ENCODE results near the gene OGFOD3. TPM values are rescaled to one million over a fixed set of nuclear protein-coding genes. Genes with fewer than 3 reads are reported as not detected.

Gene OGFOD3
- total RNA-seq, 1 experiment from 2014 or later = 25.0 TPM

DNA sequence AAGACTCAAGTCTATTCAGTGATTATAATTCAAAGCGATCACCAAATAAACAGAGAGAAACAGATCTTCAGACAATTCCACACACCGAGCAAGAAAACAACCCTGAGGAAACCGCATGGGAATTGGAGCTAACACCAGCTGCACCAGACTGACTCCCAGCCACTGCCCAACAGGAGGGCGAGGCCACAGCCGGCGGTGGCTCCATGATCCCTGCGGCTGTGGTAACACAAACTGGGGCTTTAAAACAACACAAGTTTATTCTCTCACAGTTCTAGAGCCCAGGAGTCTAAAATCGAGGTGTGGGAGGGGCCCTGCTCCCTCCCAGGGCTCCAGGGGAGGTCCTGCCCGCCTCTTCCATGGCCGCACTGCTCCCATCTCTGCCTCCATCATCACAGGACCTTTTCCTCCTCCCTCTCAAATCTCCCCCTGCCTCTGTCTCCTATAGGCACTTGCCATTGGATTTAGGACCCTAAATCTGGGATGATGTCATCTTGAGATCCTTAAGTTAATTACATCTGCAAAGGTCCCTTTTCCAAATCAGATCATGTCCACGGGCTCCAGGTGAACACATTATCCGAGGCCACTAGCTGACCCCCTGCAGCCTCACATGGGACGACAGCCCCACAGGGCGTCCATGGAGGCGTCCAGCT lies 10.0 kb downstream of the OGFOD3 start:
- no TSS peak for BruUV-seq (replicated peaks)
- intact Hi-C loops (cut with micrococcal nuclease; ENCODE audit: unreplicated experiment) = no loop called here
- DNase-seq (ENCODE audit: low spot score) = no peak
- peaks cover 3% of the 10 kb centered on the region for H3K36me3 ChIP-seq (ENCODE audit: insufficient read depth, low read length, poor library complexity, severe bottlenecking)
- no peak overlapping the region for H3K4me3 ChIP-seq (ENCODE audit: low read depth, low read length, poor library complexity, severe bottlenecking)
- H3K27ac ChIP-seq (ENCODE audit: low read depth, low read length, poor library complexity, severe bottlenecking) = no peak overlapping the region
- no peaks in the 10 kb centered on the region for H3K9me3 ChIP-seq (ENCODE audit: low read depth, low read length, poor library complexity, severe bottlenecking)
- TF ChIP-seq CTCF (conservative IDR thresholded peaks at IDR 0.05; ENCODE audit: low read depth, low read length) = no peak
- no peak for TF ChIP-seq EZH2 (IDR thresholded peaks at IDR 0.05; ENCODE audit: borderline replicate concordance, low read depth, low read length, poor library complexity, severe bottlenecking)
- POLR2A ChIA-PET (ENCODE audit: low non-redundant PET) = no interaction called here
- H3K4me1 ChIP-seq (ENCODE audit: insufficient read depth, low read length, poor library complexity, severe bottlenecking) = no peaks in the 10 kb centered on the region
- CTCF ChIA-PET = no interaction called here
- H3K27me3 ChIP-seq (replicated peaks; ENCODE audit: insufficient read depth, low read depth, low read length, poor library complexity) = no peaks in the 10 kb centered on the region

DNA sequence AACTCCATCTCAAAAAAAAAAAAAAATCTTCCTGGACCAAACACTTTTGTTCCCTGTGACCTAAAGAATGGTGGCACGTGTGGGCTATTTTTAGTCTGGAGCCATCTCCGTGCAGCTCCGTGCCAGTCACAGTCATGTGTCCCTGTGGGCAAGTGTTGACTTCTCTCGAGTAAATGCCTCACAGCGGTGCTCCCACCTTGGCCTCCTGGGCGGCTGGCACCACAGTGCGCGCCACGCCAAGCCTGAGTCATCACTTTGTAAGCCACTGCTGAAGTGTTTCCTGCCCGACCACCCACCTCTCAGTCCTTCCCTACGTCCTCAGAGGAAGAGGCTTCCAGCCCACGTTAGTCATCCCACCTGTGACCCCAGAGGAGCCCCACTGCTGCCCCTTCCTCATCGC lies 11.1 kb downstream of the OGFOD3 start:
- peaks cover 3% of the 10 kb centered on the region for H3K36me3 ChIP-seq (ENCODE audit: insufficient read depth, low read length, poor library complexity, severe bottlenecking)
- H3K4me3 ChIP-seq (ENCODE audit: low read depth, low read length, poor library complexity, severe bottlenecking) = no peak overlapping the region
- TF ChIP-seq CTCF (conservative IDR thresholded peaks at IDR 0.05; ENCODE audit: low read depth, low read length) (no peak), EZH2 (IDR thresholded peaks at IDR 0.05; ENCODE audit: borderline replicate concordance, low read depth, low read length, poor library complexity, severe bottlenecking) (no peak)
- DNase-seq (ENCODE audit: low spot score) = no peak
- no peak overlapping the region for H3K27ac ChIP-seq (ENCODE audit: low read depth, low read length, poor library complexity, severe bottlenecking)
- intact Hi-C loops (cut with micrococcal nuclease; ENCODE audit: unreplicated experiment) = no loop called here
- ChIA-PET CTCF (no interaction called here), POLR2A (ENCODE audit: low non-redundant PET) (no interaction called here)
- BruUV-seq (replicated peaks) = no TSS peak
- no peaks in the 10 kb centered on the region for H3K4me1 ChIP-seq (ENCODE audit: insufficient read depth, low read length, poor library complexity, severe bottlenecking)
- H3K27me3 ChIP-seq (replicated peaks; ENCODE audit: insufficient read depth, low read depth, low read length, poor library complexity) = no peaks in the 10 kb centered on the region
- H3K9me3 ChIP-seq (ENCODE audit: low read depth, low read length, poor library complexity, severe bottlenecking) = no peaks in the 10 kb centered on the region

GRCh38 chr17:82406131-82406671 lies 12.2 kb downstream of the OGFOD3 start:
- no TSS peak for BruUV-seq (replicated peaks)
- CTCF ChIA-PET = no interaction called here
- no peak for DNase-seq (ENCODE audit: low spot score)
- no peaks in the 10 kb centered on the region for H3K9me3 ChIP-seq (ENCODE audit: low read depth, low read length, poor library complexity, severe bottlenecking)
- intact Hi-C loops (cut with micrococcal nuclease; ENCODE audit: unreplicated experiment) = no loop called here
- peaks cover 3% of the 10 kb centered on the region for H3K36me3 ChIP-seq (ENCODE audit: insufficient read depth, low read length, poor library complexity, severe bottlenecking)
- no peak for TF ChIP-seq EZH2 (IDR thresholded peaks at IDR 0.05; ENCODE audit: borderline replicate concordance, low read depth, low read length, poor library complexity, severe bottlenecking)
- H3K4me1 ChIP-seq (ENCODE audit: insufficient read depth, low read length, poor library complexity, severe bottlenecking) = no peaks in the 10 kb centered on the region
- POLR2A ChIA-PET (ENCODE audit: low non-redundant PET) = no interaction called here
- no peak overlapping the region for H3K27ac ChIP-seq (ENCODE audit: low read depth, low read length, poor library complexity, severe bottlenecking)
- no peaks in the 10 kb centered on the region for H3K27me3 ChIP-seq (replicated peaks; ENCODE audit: insufficient read depth, low read depth, low read length, poor library complexity)
- no peak overlapping the region for H3K4me3 ChIP-seq (ENCODE audit: low read depth, low read length, poor library complexity, severe bottlenecking)

DNA sequence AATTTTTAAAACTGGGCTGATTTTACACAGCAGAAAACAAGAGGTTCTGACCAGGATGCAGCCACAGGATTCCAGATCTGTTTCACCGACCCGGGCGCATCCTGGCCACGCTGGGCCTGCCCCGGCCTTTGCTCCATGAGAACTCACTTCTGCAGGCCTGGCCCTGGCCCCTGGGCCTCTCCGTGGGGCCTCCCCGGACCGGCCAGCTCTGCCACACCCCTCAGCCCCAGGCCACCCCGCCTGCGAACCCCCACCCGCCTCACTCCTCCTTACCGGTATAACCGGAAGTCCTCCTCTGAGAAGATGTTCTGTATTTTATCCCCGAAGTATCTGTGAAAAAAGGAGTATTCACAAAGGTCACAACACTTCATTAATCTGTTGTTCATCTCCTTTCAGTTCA lies 13.3 kb downstream of the OGFOD3 start:
- Histone ChIP-seq H3K4me1 (ENCODE audit: insufficient read depth, low read length, poor library complexity, severe bottlenecking) (peaks cover 5% of the 10 kb centered on the region), H3K9me3 (ENCODE audit: low read depth, low read length, poor library complexity, severe bottlenecking) (no peaks in the 10 kb centered on the region), H3K4me3 (ENCODE audit: low read depth, low read length, poor library complexity, severe bottlenecking) (no peak overlapping the region), H3K27ac (ENCODE audit: low read depth, low read length, poor library complexity, severe bottlenecking) (no peak overlapping the region), H3K27me3 (replicated peaks; ENCODE audit: insufficient read depth, low read depth, low read length, poor library complexity) (no peaks in the 10 kb centered on the region), H3K36me3 (ENCODE audit: insufficient read depth, low read length, poor library complexity, severe bottlenecking) (peaks cover 3% of the 10 kb centered on the region)
- BruUV-seq (replicated peaks) = no TSS peak
- ChIA-PET POLR2A (ENCODE audit: low non-redundant PET) (no interaction called here), CTCF (no interaction called here)
- intact Hi-C loops (cut with micrococcal nuclease; ENCODE audit: unreplicated experiment) = no loop called here
- DNase-seq (ENCODE audit: low spot score) = no peak
- TF ChIP-seq CTCF (conservative IDR thresholded peaks at IDR 0.05; ENCODE audit: low read depth, low read length) (no peak), EZH2 (IDR thresholded peaks at IDR 0.05; ENCODE audit: borderline replicate concordance, low read depth, low read length, poor library complexity, severe bottlenecking) (no peak)

Measured in A673 (cell line).